Loucy (cell line): ENCODE measurements around the gene MPHOSPH6.

Experiments used
- H2AFZ ChIP-seq: fragments of 200-600 bp; sonication (generic); 2 replicates; pipeline ENCODE4 v1.6.0; 2016; ENCODE audit warnings: antibody characterized with exemption, mild to moderate bottlenecking, low read length, moderate library complexity
- H3F3A ChIP-seq: fragments of 200-600 bp; 2 replicates; pipeline ENCODE4 v1.6.0; 2016; ENCODE audit warnings: antibody characterized with exemption, low read depth, mild to moderate bottlenecking
- H3K27me3 ChIP-seq: fragments of 200-600 bp; sonication (generic); 2 replicates; pipeline ENCODE4 v1.6.1; 2014; ENCODE audit warnings: low read length, mild to moderate bottlenecking; ENCODE audit not compliant: insufficient read depth, poor library complexity, severe bottlenecking
- H3K36me3 ChIP-seq: fragments of 200-600 bp; sonication (generic); 2 replicates; pipeline ENCODE4 v1.6.1; 2016; ENCODE audit warnings: low read length; ENCODE audit not compliant: insufficient read depth
- H3K4me1 ChIP-seq: fragments of 200-600 bp; sonication (generic); 2 replicates; pipeline ENCODE4 v1.5.1; 2014; ENCODE audit warnings: low read length, mild to moderate bottlenecking; ENCODE audit not compliant: insufficient read depth, poor library complexity, severe bottlenecking
- H3K4me2 ChIP-seq: fragments of 200-600 bp; sonication (generic); 2 replicates; pipeline ENCODE4 v1.6.0; 2014; ENCODE audit warnings: antibody characterized with exemption, low read length, low read depth, mild to moderate bottlenecking; ENCODE audit not compliant: poor library complexity, severe bottlenecking
- H3K4me3 ChIP-seq: fragments of 200-600 bp; sonication (generic); 2 replicates; pipeline ENCODE4 v1.5.1; 2014; ENCODE audit warnings: low read length, mild to moderate bottlenecking, mixed read lengths; ENCODE audit not compliant: poor library complexity, severe bottlenecking
- H3K79me2 ChIP-seq: fragments of 200-600 bp; sonication (generic); 2 replicates; pipeline ENCODE4 v1.6.1; 2014; ENCODE audit warnings: low read length; ENCODE audit not compliant: insufficient read depth
- H3K9ac ChIP-seq: fragments of 200-600 bp; sonication (generic); 2 replicates; pipeline ENCODE4 v1.6.0; 2014; ENCODE audit warnings: mild to moderate bottlenecking, low read depth, low read length, moderate library complexity; ENCODE audit not compliant: poor library complexity, severe bottlenecking
- H3K9me2 ChIP-seq: fragments of 200-600 bp; sonication (generic); replicated peaks from 2 replicates; pipeline ENCODE4 v1.6.1; 2016; ENCODE audit warnings: low read depth, low read length, mixed read lengths
- H3K9me3 ChIP-seq: fragments of 200-600 bp; sonication (generic); 2 replicates; pipeline ENCODE4 v1.6.1; 2014; ENCODE audit warnings: mild to moderate bottlenecking, antibody characterized with exemption, low read length, low read depth; ENCODE audit not compliant: insufficient read depth
- H4K20me1 ChIP-seq: fragments of 200-600 bp; sonication (generic); 2 replicates; pipeline ENCODE4 v1.6.0; 2014; ENCODE audit warnings: antibody characterized with exemption, low read length, mild to moderate bottlenecking; ENCODE audit not compliant: insufficient read depth, poor library complexity, severe bottlenecking
- CTCF ChIP-seq: fragments of 200-600 bp; sonication (generic); conservative IDR thresholded peaks from 2 replicates; pipeline ENCODE4 v1.5.1; 2014; ENCODE audit warnings: mild to moderate bottlenecking, antibody characterized with exemption, low read length
- EZH2phosphoT487 ChIP-seq: fragments of 200-600 bp; IDR thresholded peaks from 2 replicates; pipeline ENCODE4 v1.6.1; 2018; ENCODE audit warnings: antibody characterized with exemption, mild to moderate bottlenecking, moderate library complexity, borderline replicate concordance

MPHOSPH6 gene

GRCh38 chr16:82137822-82138167 lies 32.2 kb downstream of the MPHOSPH6 start:
- Histone ChIP-seq H3F3A (no peaks in the 10 kb centered on the region), H3K4me1 (peaks cover 53% of the 10 kb centered on the region), H3K36me3 (no peaks in the 10 kb centered on the region), H3K9ac (peak overlapping the region; percentile 81), H3K4me2 (peak overlapping the region; percentile 80), H2AFZ (no peak overlapping the region), H3K79me2 (peaks cover 33% of the 10 kb centered on the region), H3K4me3 (peak overlapping the region; percentile 81), H3K9me3 (no peaks in the 10 kb centered on the region), H3K9me2 (no peaks in the 10 kb centered on the region), H4K20me1 (no peaks in the 10 kb centered on the region), H3K27me3 (no peaks in the 10 kb centered on the region)
- no peak for TF ChIP-seq EZH2phosphoT487
- TF ChIP-seq CTCF, result no peak

GRCh38 chr16:82136956-82137821 lies 32.8 kb downstream of the MPHOSPH6 start:
- H3K4me1 ChIP-seq, result peaks cover 53% of the 10 kb centered on the region
- no peaks in the 10 kb centered on the region for H3K9me3 ChIP-seq
- no peaks in the 10 kb centered on the region for H4K20me1 ChIP-seq
- H3F3A ChIP-seq, result no peaks in the 10 kb centered on the region
- peak overlapping the region; percentile 81 for H3K4me3 ChIP-seq
- no peaks in the 10 kb centered on the region for H3K27me3 ChIP-seq
- no peaks in the 10 kb centered on the region for H3K9me2 ChIP-seq
- no peaks in the 10 kb centered on the region for H3K36me3 ChIP-seq
- H2AFZ ChIP-seq, result no peak overlapping the region
- H3K4me2 ChIP-seq, result peak overlapping the region; percentile 80
- peaks cover 33% of the 10 kb centered on the region for H3K79me2 ChIP-seq
- H3K9ac ChIP-seq, result peak overlapping the region; percentile 81
- TF ChIP-seq EZH2phosphoT487, result no peak
- no peak for TF ChIP-seq CTCF

- no peak overlapping the region for H2AFZ ChIP-seq
- no peaks in the 10 kb centered on the region for H3K9me3 ChIP-seq
- peaks cover 53% of the 10 kb centered on the region for H3K4me1 ChIP-seq
- H3K27me3 ChIP-seq, result no peaks in the 10 kb centered on the region
- H3K79me2 ChIP-seq, result peaks cover 33% of the 10 kb centered on the region
- no peaks in the 10 kb centered on the region for H4K20me1 ChIP-seq
- no peak overlapping the region for H3K4me2 ChIP-seq
- no peak for TF ChIP-seq CTCF
- no peak for TF ChIP-seq EZH2phosphoT487
- H3F3A ChIP-seq, result no peaks in the 10 kb centered on the region
- H3K9ac ChIP-seq, result no peak overlapping the region
- no peaks in the 10 kb centered on the region for H3K36me3 ChIP-seq
- H3K9me2 ChIP-seq, result no peaks in the 10 kb centered on the region
- H3K4me3 ChIP-seq, result no peak overlapping the region
These were observed 34.2 kb downstream of the MPHOSPH6 start for GRCh38 chr16:82135844-82136243.
